SK-N-SH treated with all-trans-retinoic acid at 6 μM for 48 hours (cell line): ENCODE measurements around the gene CUEDC1.

Experiments used
- ATAC-seq: fragments of 200-7000 bp; cut with Tn5 transposase; 3 replicates; pipeline ENCODE4 v1.9.1; 2020; ENCODE audit warnings: mild to moderate bottlenecking, moderate library complexity
- ARNTL ChIP-seq: fragments of 450-650 bp; formaldehyde crosslinking; IDR thresholded peaks from 2 replicates; pipeline ENCODE4 v1.5.0; 2020; ENCODE audit warnings: low read depth, mild to moderate bottlenecking, moderate library complexity, borderline replicate concordance
- BACH2 ChIP-seq: fragments of 250-450 bp; sonication (Bioruptor Pico); IDR thresholded peaks from 2 replicates; pipeline ENCODE4 v1.9.0; 2021; ENCODE audit warnings: mild to moderate bottlenecking, borderline replicate concordance
- ESRRG ChIP-seq: fragments of 250-450 bp; sonication (Bioruptor Pico); IDR thresholded peaks from 2 replicates; pipeline ENCODE4 v1.6.1; 2021; ENCODE audit warnings: mild to moderate bottlenecking
- GLIS3 ChIP-seq: fragments of 250-450 bp; sonication (Bioruptor Pico); IDR thresholded peaks from 2 replicates; pipeline ENCODE4 v1.5.0; 2020; ENCODE audit warnings: mild to moderate bottlenecking, moderate library complexity
- ISL1 ChIP-seq: fragments of 250-450 bp; sonication (Bioruptor Pico); IDR thresholded peaks from 2 replicates; pipeline ENCODE4 v2.1.2; 2022; ENCODE audit warnings: mild to moderate bottlenecking, moderate library complexity
- PPARA ChIP-seq: fragments of 250-450 bp; sonication (Bioruptor Pico); IDR thresholded peaks from 2 replicates; pipeline ENCODE4 v1.5.0; 2020; ENCODE audit warnings: mild to moderate bottlenecking, borderline replicate concordance
- RARB ChIP-seq: fragments of 250-450 bp; sonication (Bioruptor Pico); IDR thresholded peaks from 2 replicates; pipeline ENCODE4 v1.8.0; 2021; ENCODE audit warnings: mild to moderate bottlenecking, moderate library complexity
- SNAI2 ChIP-seq: fragments of 250-450 bp; sonication (Bioruptor Pico); IDR thresholded peaks from 2 replicates; pipeline ENCODE4 v1.5.0; 2020; ENCODE audit warnings: mild to moderate bottlenecking, moderate library complexity
- TCF4 ChIP-seq: fragments of 250-450 bp; sonication (Bioruptor Pico); IDR thresholded peaks from 2 replicates; pipeline ENCODE4 v1.8.0; 2021; ENCODE audit warnings: mild to moderate bottlenecking, moderate library complexity, borderline replicate concordance
- TOX ChIP-seq: fragments of 250-450 bp; sonication (Bioruptor Pico); IDR thresholded peaks from 2 replicates; pipeline ENCODE4 v1.8.0; 2021; ENCODE audit warnings: mild to moderate bottlenecking, moderate library complexity, borderline replicate concordance
- ZC3H10 ChIP-seq: fragments of 250-450 bp; sonication (Bioruptor Pico); IDR thresholded peaks from 2 replicates; pipeline ENCODE4 v1.5.1; 2021; ENCODE audit warnings: mild to moderate bottlenecking, moderate library complexity
- ZFP30 ChIP-seq: fragments of 450-650 bp; formaldehyde crosslinking; IDR thresholded peaks from 2 replicates; pipeline ENCODE4 v1.5.0; 2022; ENCODE audit warnings: mild to moderate bottlenecking, moderate library complexity
- ZNF565 ChIP-seq: fragments of 450-650 bp; formaldehyde crosslinking; conservative IDR thresholded peaks from 2 replicates; pipeline ENCODE4 v1.5.0; 2020; ENCODE audit warnings: low read depth, mild to moderate bottlenecking, moderate library complexity
- ZNF70 ChIP-seq: fragments of 450-650 bp; formaldehyde crosslinking; IDR thresholded peaks from 2 replicates; pipeline ENCODE4 v1.5.0; 2020; ENCODE audit warnings: mild to moderate bottlenecking, moderate library complexity
- TF ChIP-seq, protein P1 (sequence below): fragments of 250-450 bp; sonication (Bioruptor Pico); IDR thresholded peaks from 2 replicates; pipeline ENCODE4 v1.5.1; 2020; ENCODE audit warnings: low read depth, mild to moderate bottlenecking, moderate library complexity
- TF ChIP-seq, protein P2 (sequence below): fragments of 250-450 bp; sonication (Bioruptor Pico); IDR thresholded peaks from 2 replicates; pipeline ENCODE4 v1.5.0; 2020; ENCODE audit warnings: mild to moderate bottlenecking, moderate library complexity
- TF ChIP-seq, protein P3 (sequence below): fragments of 250-450 bp; sonication (Bioruptor Pico); IDR thresholded peaks from 2 replicates; pipeline ENCODE4 v1.8.0; 2020; ENCODE audit warnings: mild to moderate bottlenecking, moderate library complexity, borderline replicate concordance
- TF ChIP-seq, protein P4 (sequence below): fragments of 250-450 bp; sonication (Bioruptor Pico); IDR thresholded peaks from 2 replicates; pipeline ENCODE4 v1.8.0; 2021; ENCODE audit warnings: low read depth, mild to moderate bottlenecking, moderate library complexity, borderline replicate concordance

Gene CUEDC1

DNA sequence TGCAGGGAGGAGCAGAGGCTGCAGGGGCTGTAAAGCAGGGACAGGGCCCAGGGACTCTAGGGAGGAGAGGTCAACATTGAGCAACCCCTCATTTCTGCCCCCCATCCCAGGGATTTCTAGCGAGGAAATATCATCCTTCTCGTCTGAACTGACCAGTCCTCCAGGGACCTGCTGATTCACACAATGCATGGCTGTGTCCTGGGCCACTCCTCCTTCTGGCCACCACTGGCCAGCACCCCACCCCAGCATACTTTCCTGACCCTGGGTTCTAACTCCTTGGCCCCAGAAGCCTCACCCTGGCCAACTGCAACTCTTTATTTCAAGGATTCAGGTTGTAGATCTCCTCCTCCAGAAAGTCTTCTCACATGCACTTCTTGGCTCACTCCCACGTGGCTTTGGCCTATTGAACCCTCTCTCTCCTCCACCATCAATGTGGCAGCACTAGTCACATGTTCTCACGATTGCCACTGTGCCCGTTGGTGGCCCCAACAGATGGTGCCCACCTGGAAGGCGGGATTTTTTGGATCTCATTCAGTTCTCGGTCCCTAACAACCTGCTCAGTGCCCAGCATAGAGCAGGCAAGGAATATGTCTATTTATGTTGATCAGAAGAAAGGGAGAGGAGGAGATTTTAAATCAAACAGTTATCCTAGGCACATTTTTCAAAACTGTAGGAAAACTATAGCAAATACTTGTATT is 41.5 kb downstream of the CUEDC1 start:
- TF ChIP-seq, protein P1, sequence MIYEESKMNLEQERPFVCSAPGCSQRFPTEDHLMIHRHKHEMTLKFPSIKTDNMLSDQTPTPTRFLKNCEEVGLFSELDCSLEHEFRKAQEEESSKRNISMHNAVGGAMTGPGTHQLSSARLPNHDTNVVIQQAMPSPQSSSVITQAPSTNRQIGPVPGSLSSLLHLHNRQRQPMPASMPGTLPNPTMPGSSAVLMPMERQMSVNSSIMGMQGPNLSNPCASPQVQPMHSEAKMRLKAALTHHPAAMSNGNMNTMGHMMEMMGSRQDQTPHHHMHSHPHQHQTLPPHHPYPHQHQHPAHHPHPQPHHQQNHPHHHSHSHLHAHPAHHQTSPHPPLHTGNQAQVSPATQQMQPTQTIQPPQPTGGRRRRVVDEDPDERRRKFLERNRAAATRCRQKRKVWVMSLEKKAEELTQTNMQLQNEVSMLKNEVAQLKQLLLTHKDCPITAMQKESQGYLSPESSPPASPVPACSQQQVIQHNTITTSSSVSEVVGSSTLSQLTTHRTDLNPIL, result no peak
- TF ChIP-seq ZFP30 (CRISPR knock-in tag) (no peak), RARB (CRISPR knock-in tag) (no peak), ISL1 (no peak), ESRRG (no peak), ARNTL (CRISPR knock-in tag) (no peak), PPARA (CRISPR knock-in tag) (no peak), ZNF70 (CRISPR knock-in tag) (no peak), GLIS3 (CRISPR knock-in tag) (no peak), BACH2 (CRISPR knock-in tag) (no peak), TOX (CRISPR knock-in tag) (no peak), ZC3H10 (CRISPR knock-in tag) (no peak), SNAI2 (CRISPR knock-in tag) (no peak)
- TF ChIP-seq, protein P2, sequence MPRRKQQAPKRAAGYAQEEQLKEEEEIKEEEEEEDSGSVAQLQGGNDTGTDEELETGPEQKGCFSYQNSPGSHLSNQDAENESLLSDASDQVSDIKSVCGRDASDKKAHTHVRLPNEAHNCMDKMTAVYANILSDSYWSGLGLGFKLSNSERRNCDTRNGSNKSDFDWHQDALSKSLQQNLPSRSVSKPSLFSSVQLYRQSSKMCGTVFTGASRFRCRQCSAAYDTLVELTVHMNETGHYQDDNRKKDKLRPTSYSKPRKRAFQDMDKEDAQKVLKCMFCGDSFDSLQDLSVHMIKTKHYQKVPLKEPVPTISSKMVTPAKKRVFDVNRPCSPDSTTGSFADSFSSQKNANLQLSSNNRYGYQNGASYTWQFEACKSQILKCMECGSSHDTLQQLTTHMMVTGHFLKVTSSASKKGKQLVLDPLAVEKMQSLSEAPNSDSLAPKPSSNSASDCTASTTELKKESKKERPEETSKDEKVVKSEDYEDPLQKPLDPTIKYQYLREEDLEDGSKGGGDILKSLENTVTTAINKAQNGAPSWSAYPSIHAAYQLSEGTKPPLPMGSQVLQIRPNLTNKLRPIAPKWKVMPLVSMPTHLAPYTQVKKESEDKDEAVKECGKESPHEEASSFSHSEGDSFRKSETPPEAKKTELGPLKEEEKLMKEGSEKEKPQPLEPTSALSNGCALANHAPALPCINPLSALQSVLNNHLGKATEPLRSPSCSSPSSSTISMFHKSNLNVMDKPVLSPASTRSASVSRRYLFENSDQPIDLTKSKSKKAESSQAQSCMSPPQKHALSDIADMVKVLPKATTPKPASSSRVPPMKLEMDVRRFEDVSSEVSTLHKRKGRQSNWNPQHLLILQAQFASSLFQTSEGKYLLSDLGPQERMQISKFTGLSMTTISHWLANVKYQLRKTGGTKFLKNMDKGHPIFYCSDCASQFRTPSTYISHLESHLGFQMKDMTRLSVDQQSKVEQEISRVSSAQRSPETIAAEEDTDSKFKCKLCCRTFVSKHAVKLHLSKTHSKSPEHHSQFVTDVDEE (CRISPR knock-in tag), result no peak
- TF ChIP-seq, protein P3, sequence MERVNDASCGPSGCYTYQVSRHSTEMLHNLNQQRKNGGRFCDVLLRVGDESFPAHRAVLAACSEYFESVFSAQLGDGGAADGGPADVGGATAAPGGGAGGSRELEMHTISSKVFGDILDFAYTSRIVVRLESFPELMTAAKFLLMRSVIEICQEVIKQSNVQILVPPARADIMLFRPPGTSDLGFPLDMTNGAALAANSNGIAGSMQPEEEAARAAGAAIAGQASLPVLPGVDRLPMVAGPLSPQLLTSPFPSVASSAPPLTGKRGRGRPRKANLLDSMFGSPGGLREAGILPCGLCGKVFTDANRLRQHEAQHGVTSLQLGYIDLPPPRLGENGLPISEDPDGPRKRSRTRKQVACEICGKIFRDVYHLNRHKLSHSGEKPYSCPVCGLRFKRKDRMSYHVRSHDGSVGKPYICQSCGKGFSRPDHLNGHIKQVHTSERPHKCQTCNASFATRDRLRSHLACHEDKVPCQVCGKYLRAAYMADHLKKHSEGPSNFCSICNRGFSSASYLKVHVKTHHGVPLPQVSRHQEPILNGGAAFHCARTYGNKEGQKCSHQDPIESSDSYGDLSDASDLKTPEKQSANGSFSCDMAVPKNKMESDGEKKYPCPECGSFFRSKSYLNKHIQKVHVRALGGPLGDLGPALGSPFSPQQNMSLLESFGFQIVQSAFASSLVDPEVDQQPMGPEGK (CRISPR knock-in tag), result no peak
- TF ChIP-seq, protein P4, sequence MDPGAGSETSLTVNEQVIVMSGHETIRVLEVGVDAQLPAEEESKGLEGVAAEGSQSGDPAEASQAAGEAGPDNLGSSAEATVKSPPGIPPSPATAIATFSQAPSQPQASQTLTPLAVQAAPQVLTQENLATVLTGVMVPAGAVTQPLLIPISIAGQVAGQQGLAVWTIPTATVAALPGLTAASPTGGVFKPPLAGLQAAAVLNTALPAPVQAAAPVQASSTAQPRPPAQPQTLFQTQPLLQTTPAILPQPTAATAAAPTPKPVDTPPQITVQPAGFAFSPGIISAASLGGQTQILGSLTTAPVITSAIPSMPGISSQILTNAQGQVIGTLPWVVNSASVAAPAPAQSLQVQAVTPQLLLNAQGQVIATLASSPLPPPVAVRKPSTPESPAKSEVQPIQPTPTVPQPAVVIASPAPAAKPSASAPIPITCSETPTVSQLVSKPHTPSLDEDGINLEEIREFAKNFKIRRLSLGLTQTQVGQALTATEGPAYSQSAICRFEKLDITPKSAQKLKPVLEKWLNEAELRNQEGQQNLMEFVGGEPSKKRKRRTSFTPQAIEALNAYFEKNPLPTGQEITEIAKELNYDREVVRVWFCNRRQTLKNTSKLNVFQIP (CRISPR knock-in tag), result no peak
- TF ChIP-seq, all 23 proteins: peak for 0
- no peak for ATAC-seq

DNA sequence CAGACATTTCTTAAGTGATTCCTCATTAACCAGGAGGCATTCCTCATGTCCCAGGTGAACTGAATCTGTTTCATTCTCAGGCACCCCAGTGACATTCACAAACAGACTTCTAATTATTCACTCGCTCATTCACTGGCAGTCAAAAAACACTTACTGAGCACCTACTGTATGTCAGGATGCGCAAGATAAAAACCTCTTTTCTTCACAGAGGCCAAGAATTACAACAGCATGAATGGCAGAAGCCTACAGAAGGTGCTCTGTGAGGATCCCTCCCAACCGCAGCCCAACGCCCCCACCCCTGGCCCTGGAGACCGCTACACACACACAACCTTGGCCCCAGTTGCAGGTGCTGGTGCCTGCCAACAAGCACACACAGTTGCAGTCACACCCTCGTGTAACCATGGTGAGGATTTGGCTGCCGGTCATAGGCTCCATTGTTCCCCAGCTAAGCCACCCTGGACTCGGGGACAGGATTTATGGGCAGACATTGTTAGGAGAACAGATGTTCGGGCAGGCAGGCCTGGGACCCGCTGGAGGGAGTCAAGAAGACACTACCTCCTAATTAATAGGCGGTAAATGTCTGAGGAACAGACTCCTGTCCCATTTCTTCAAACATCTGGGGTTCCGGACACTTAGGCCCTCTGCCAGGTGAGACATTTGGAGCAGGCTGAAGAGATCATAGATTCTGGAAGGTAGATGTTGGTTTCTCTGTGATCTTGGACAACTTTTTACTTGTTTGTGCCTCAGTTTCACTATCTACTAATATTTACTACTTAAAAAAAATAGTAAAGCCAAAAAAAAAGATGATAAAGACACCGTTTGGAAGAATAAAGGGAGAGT is 43.2 kb downstream of the CUEDC1 start:
- ATAC-seq, result no peak; the same call in 1 of the 3 replicates

More for the DNA sequence above, 43.2 kb downstream of the CUEDC1 start:
- TF ChIP-seq ZNF565 (CRISPR knock-in tag) (no peak), TCF4 (CRISPR knock-in tag) (0 out of 2 replicates have a peak, but pooled peaks have one; percentile 28)
- TF ChIP-seq, protein P2 (CRISPR knock-in tag), result peak; percentile 33; the same call in 1 of the 2 replicates
- TF ChIP-seq, all 23 proteins: peak for 2
